K562 (cell line): ENCODE measurements around the gene RIT2. TPM values are rescaled to one million over a fixed set of nuclear protein-coding genes. Genes with fewer than 3 reads are reported as not detected.

Source experiments
- ATAC-seq: fragments of 200-7000 bp; cut with Tn5 transposase; 3 replicates; pipeline ENCODE4 v1.9.1; 2020; ENCODE audit warnings: moderate library complexity
- BruUV-seq: library from RNA; stranded (reverse); fragments of 400-500 nt; replicated peaks from 2 replicates; lab custom pipeline; 2021; lab: Mats Ljungman, UMichigan
- CTCF ChIA-PET: fragments of 300-600 bp; formaldehyde crosslinking; extraction: SDS; loops from one replicate; lab custom pipeline; 2021; ENCODE audit warnings: low intra/inter-chr PET ratio; lab: Yijun Ruan, JAX
- POLR2A ChIA-PET: fragments of 300-600, 350-650 bp; sonication (Branson Sonifier 250); formaldehyde crosslinking; extraction: SDS; loops from one replicate; lab custom pipeline; 2021; ENCODE audit warnings: antibody characterized with exemption, inconsistent platforms; lab: Yijun Ruan, JAX
- DNase-seq, 4 experiments: peaks; one replicate each; pipeline versions ENCODE4 v3.0.0 to v3.0.0-alpha.2; 2011 to 2018; ENCODE audit warnings: low spot score in 3 of 4, mixed read lengths in 3 of 4; ENCODE audit errors: extremely low read depth in 1 of 4
- FAIRE-seq: peaks from 2 replicates; lab custom pipeline; 2011; peaks lifted over from hg19 to GRCh38; lab: Jason Lieb, UNC
- H2AFZ ChIP-seq: 2 replicates; pipeline ENCODE4 v1.6.0; 2011; ENCODE audit warnings: low read depth, low read length, control low read depth, inconsistent platforms
- H3K27ac ChIP-seq: fragments of 200-600 bp; 3 replicates; pipeline ENCODE4 v1.8.0; 2011; ENCODE audit warnings: low read depth, mild to moderate bottlenecking, control low read depth, inconsistent platforms, low read length, moderate library complexity, mixed read lengths; ENCODE audit errors: extremely low read depth
- H3K27me3 ChIP-seq, 2 experiments: fragments of 300-600 bp in 1 of 2; 2 replicates in 1 of 2; 3 replicates in 1 of 2; pipeline versions ENCODE4 v1.6.0 to v1.8.0; 2011; ENCODE audit warnings: inconsistent platforms in 2 of 2, low read length in 2 of 2, mild to moderate bottlenecking in 1 of 2, mixed read lengths in 1 of 2, moderate library complexity in 1 of 2; ENCODE audit not compliant: control insufficient read depth in 2 of 2, insufficient read depth in 2 of 2
- H3K36me3 ChIP-seq: fragments of 300-600 bp; 3 replicates; pipeline ENCODE4 v1.8.0; 2011; ENCODE audit warnings: mild to moderate bottlenecking, low read length, inconsistent platforms; ENCODE audit not compliant: control insufficient read depth, insufficient read depth
- H3K4me1 ChIP-seq, 2 experiments: fragments of 200-600 bp in 1 of 2; replicated peaks in 1 of 2; 2 replicates in 1 of 2; 3 replicates in 1 of 2; pipeline versions ENCODE4 v1.5.1 to v1.8.0; 2011; ENCODE audit warnings: inconsistent platforms in 2 of 2, low read length in 2 of 2, mild to moderate bottlenecking in 1 of 2, mixed read lengths in 1 of 2, moderate library complexity in 1 of 2; ENCODE audit not compliant: control insufficient read depth in 2 of 2, insufficient read depth in 2 of 2
- H3K4me2 ChIP-seq: 2 replicates; pipeline ENCODE4 v1.6.1; 2011; ENCODE audit warnings: low read length, control low read depth, inconsistent platforms, mixed read lengths; ENCODE audit not compliant: insufficient read depth
- H3K4me3 ChIP-seq: fragments of 200-600 bp; sonication (generic), shearing (Covaris generic); 2 replicates; pipeline ENCODE4 v1.5.1; 2016; ENCODE audit warnings: control low read depth, inconsistent platforms
- H3K79me2 ChIP-seq: fragments of 200-600 bp; 3 replicates; pipeline ENCODE4 v1.8.0; 2011; ENCODE audit warnings: low read length, inconsistent platforms; ENCODE audit not compliant: control insufficient read depth, insufficient read depth
- H3K9ac ChIP-seq, 2 experiments: 2 replicates each; pipeline versions ENCODE4 v1.6.0 to v1.6.1; 2011; ENCODE audit warnings: low read depth in 2 of 2, low read length in 2 of 2, control low read depth in 1 of 2, inconsistent platforms in 1 of 2, mild to moderate bottlenecking in 1 of 2, mixed read lengths in 1 of 2; ENCODE audit not compliant: insufficient read depth in 1 of 2
- H3K9me1 ChIP-seq: one replicate; pipeline ENCODE4 v1.6.0; 2011; ENCODE audit warnings: inconsistent platforms, mild to moderate bottlenecking, low read length, moderate library complexity; ENCODE audit not compliant: control insufficient read depth, insufficient read depth
- H3K9me3 ChIP-seq: replicated peaks from 2 replicates; pipeline ENCODE4 v1.5.1; 2011; ENCODE audit warnings: low read depth, low read length, inconsistent platforms; ENCODE audit not compliant: control insufficient read depth, insufficient read depth
- H4K20me1 ChIP-seq: replicated peaks from 2 replicates; pipeline ENCODE4 v1.6.1; 2011; ENCODE audit warnings: low read length, inconsistent platforms, mixed read lengths; ENCODE audit not compliant: control insufficient read depth, insufficient read depth
- BDP1 ChIP-seq: IDR thresholded peaks from 3 replicates; pipeline ENCODE4 v1.6.1; 2011; ENCODE audit not compliant: insufficient read length, insufficient read depth
- CBFA2T2 ChIP-seq: fragments of 450-650 bp; conservative IDR thresholded peaks from 2 replicates; pipeline ENCODE4 v1.6.1; 2017; ENCODE audit warnings: mild to moderate bottlenecking
- ELK1 ChIP-seq: sonication (generic); formaldehyde crosslinking; IDR thresholded peaks from 2 replicates; pipeline ENCODE4 v1.8.1; 2022; ENCODE audit warnings: missing genetic modification reagents
- HMBOX1 ChIP-seq: sonication (generic); IDR thresholded peaks from 2 replicates; pipeline ENCODE4 v1.6.1; 2016
- HNRNPUL1 ChIP-seq: fragments of 200-400 bp; formaldehyde crosslinking; IDR thresholded peaks from 2 replicates; pipeline ENCODE4 v1.6.1; 2017; ENCODE audit warnings: low read length
- NKRF ChIP-seq: fragments of 450-650 bp; IDR thresholded peaks from 2 replicates; pipeline ENCODE4 v1.6.1; 2016; ENCODE audit warnings: borderline replicate concordance
- SAP30 ChIP-seq: fragments of 200-600 bp; sonication (generic); IDR thresholded peaks from 2 replicates; pipeline ENCODE4 v1.6.1; 2012; ENCODE audit warnings: borderline replicate concordance, low read depth, mild to moderate bottlenecking, moderate library complexity, low read length, control low read depth, inconsistent platforms; ENCODE audit not compliant: insufficient read depth, poor library complexity, severe bottlenecking
- ZBTB40 ChIP-seq, 2 experiments: fragments of 450-650 bp in 1 of 2; sonication (generic) in 1 of 2; formaldehyde crosslinking in 1 of 2; IDR thresholded peaks; 2 replicates each; pipeline versions ENCODE4 v1.7.1 to v1.9.0; 2016 to 2022; ENCODE audit warnings: inconsistent platforms in 1 of 2, mild to moderate bottlenecking in 1 of 2, missing genetic modification reagents in 1 of 2
- ZSCAN32 ChIP-seq: fragments of 450-650 bp; formaldehyde crosslinking; IDR thresholded peaks from 2 replicates; pipeline ENCODE4 v1.4.0; 2020; ENCODE audit warnings: mild to moderate bottlenecking, moderate library complexity
- WGBS: fragments of 100-300 bp; shearing (Covaris generic); methylation state at CpG from one replicate; pipeline ENCODE4 v1.1.6; 2016; ENCODE audit warnings: low coverage, mixed read lengths; ENCODE audit not compliant: insufficient coverage; ENCODE audit errors: missing lambda C conversion rate; 5-methylcytosine and 5-hydroxymethylcytosine counted together
- in situ Hi-C: fragments of 300-500 bp; cut with MboI; formaldehyde crosslinking; loops from 4 replicates; pipeline ENCODE4 v1.15.0; 2018; ENCODE audit warnings: inconsistent platforms, mixed read lengths
- intact Hi-C: fragments of 100-400 bp; cut with micrococcal nuclease; formaldehyde crosslinking; loops from 2 replicates; pipeline ENCODE4 v1.14.2; 2022
- polyA plus RNA-seq, 8 experiments: library from polyadenylated mRNA; depleted of rRNA in 4 of 8; stranded (reverse) in 5 of 8; unstranded in 3 of 8; fragments of >200 nt; fragmentation: Nextera tagmentation in 2 of 8; fragmentation: Illumina TruSeq in 1 of 8; extraction: Ambion mirVana in 2 of 8; extraction: Trizol in 1 of 8; gene quantifications; 2 replicates each; pipeline versions ENCODE4 v1.2.1 to v1.2.3, GENCODE V29; 2011 to 2014; ENCODE audit warnings: inconsistent platforms in 1 of 8, missing spikeins in 1 of 8
- total RNA-seq, 7 experiments: library from RNA; depleted of rRNA in 6 of 7; stranded (reverse); fragments of >200 nt in 6 of 7; fragmentation: Illumina TruSeq in 2 of 7; extraction: Trizol in 2 of 7; gene quantifications; 2 replicates each; pipeline versions ENCODE4 v1.2.1 to v1.2.3, GENCODE V29; 2011 to 2021; ENCODE audit warnings: low replicate concordance in 1 of 7

The RIT2 gene
- total and polyA plus RNA-seq, 9 of the 15 experiments (the other 6 are each of a cell fraction or from before 2014, with no cell fraction given) = not detected

- Histone ChIP-seq H4K20me1 (no peaks in the 10 kb centered on the region), H3K9me3 (no peaks in the 10 kb centered on the region), H3K27me3 (no peaks in the 10 kb centered on the region), H3K4me1 (no peaks in the 10 kb centered on the region), H3K4me2 (no peak overlapping the region), H2AFZ (no peak overlapping the region), H3K9ac (no peak overlapping the region), H3K79me2 (no peaks in the 10 kb centered on the region), H3K27ac (no peak overlapping the region), H3K36me3 (no peaks in the 10 kb centered on the region), H3K4me3 (no peak overlapping the region), H3K9me1 (no peaks in the 10 kb centered on the region)
- BruUV-seq = no TSS peak
- ATAC-seq (no peak), FAIRE-seq (no peak), DNase-seq (no peak)
- WGBS = 0% methylated on average over 2 of the region's 2 CpGs
- intact Hi-C loops = no loop called here
- in situ Hi-C loops = no loop called here
- ChIA-PET POLR2A (no interaction called here), CTCF (no interaction called here)
- TF ChIP-seq CBFA2T2 (no peak), SAP30 (no peak), NKRF (no peak), ZBTB40 (IDR thresholded peaks at IDR 0.05) (no peak), ZBTB40 (CRISPR knock-in tag; IDR thresholded peaks at IDR 0.05) (no peak), BDP1 (no peak), HNRNPUL1 (no peak), ZSCAN32 (no peak), ELK1 (CRISPR knock-in tag) (no peak), HMBOX1 (no peak)
These were observed 221.5 kb downstream of the RIT2 start for GRCh38 chr18:42893977-42894376.
